SK-N-SH (cell line): ENCODE measurements around the gene CSRP1.

ENCODE experiments used
- CTCF ChIP-seq: fragments of 200-600 bp; sonication (generic); IDR thresholded peaks from 2 replicates; pipeline ENCODE4 v1.6.1; 2017; ENCODE audit warnings: antibody characterized with exemption, mild to moderate bottlenecking, moderate library complexity
- FOXM1 ChIP-seq: IDR thresholded peaks from 2 replicates; pipeline ENCODE4 v1.4.0; 2012; ENCODE audit warnings: low read depth, mild to moderate bottlenecking
- JUND ChIP-seq: IDR thresholded peaks from 2 replicates; pipeline ENCODE4 v1.4.0; 2012
- MAX ChIP-seq: IDR thresholded peaks from 2 replicates; pipeline ENCODE4 v1.4.0; 2012; ENCODE audit warnings: low read depth
- MXI1 ChIP-seq: IDR thresholded peaks from 2 replicates; pipeline ENCODE4 v1.6.1; 2012; ENCODE audit warnings: mild to moderate bottlenecking, low read depth, low read length, improper control_type of control experiment
- NFIC ChIP-seq: IDR thresholded peaks from 2 replicates; pipeline ENCODE4 v1.4.0; 2012; ENCODE audit warnings: borderline replicate concordance
- POLR2AphosphoS5 ChIP-seq: IDR thresholded peaks from 2 replicates; pipeline ENCODE4 v1.6.1; 2012; ENCODE audit warnings: low read depth, low read length
- RAD21 ChIP-seq: IDR thresholded peaks from 2 replicates; pipeline ENCODE4 v1.6.1; 2012; ENCODE audit warnings: mild to moderate bottlenecking, low read length
- SIN3A ChIP-seq: IDR thresholded peaks from 2 replicates; pipeline ENCODE4 v1.6.1; 2012; ENCODE audit warnings: low read depth, mild to moderate bottlenecking, low read length, moderate library complexity, borderline replicate concordance
- TAF1 ChIP-seq: IDR thresholded peaks from 2 replicates; pipeline ENCODE4 v1.6.1; 2012; ENCODE audit warnings: low read depth, mild to moderate bottlenecking, low read length, moderate library complexity, borderline replicate concordance
- USF2 ChIP-seq: fragments of 150-350 bp; IDR thresholded peaks from 2 replicates; pipeline ENCODE4 v1.6.1; 2017; ENCODE audit warnings: antibody characterized with exemption, low read length, low read depth, borderline replicate concordance
- ZBTB33 ChIP-seq: IDR thresholded peaks from 2 replicates; pipeline ENCODE4 v1.4.0; 2012; ENCODE audit warnings: low read depth, borderline replicate concordance

GRCh38 chr1:201504799-201505502, 2.0 kb downstream of the CSRP1 start:
- no peak for TF ChIP-seq MXI1
- no peak for TF ChIP-seq POLR2AphosphoS5
- TF ChIP-seq CTCF: no peak
- no peak for TF ChIP-seq JUND
- TF ChIP-seq TAF1: no peak
- no peak for TF ChIP-seq MAX
- no peak for TF ChIP-seq ZBTB33
- TF ChIP-seq RAD21: no peak
- TF ChIP-seq USF2: no peak
- no peak for TF ChIP-seq SIN3A
- no peak for TF ChIP-seq FOXM1
- TF ChIP-seq NFIC: no peak
